HG03139 (cell line): ENCODE measurements around the gene KRTAP10-5.
"Not testable (repeated sequence)": the region's sequence is repeated elsewhere in the genome, so short reads cannot be mapped to it uniquely, and the experiment has no call there.

Source experiments
- ATAC-seq: cut with Tn5 transposase; IDR thresholded peaks from one replicate; pipeline ENCODE4 v1.9.1; 2021; ENCODE audit not compliant: unreplicated experiment

The KRTAP10-5 gene

DNA sequence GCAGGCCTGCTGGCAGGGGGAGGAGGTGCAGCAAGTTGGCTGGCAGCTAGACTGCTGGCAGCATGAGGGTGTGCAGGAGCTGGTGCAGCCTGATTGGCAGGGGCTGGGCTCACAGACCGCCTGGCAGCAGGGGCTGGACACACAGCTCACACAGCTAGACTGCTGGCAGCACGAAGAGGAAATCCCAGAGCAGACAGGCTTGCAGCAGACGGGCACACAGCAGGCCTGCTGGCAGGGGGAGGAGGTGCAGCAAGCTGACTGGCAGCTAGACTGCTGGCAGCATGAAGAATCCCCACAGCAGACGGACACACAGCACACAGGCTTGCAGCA lies 11.4 kb upstream of the KRTAP10-5 start:
- ATAC-seq = not testable (repeated sequence)

DNA sequence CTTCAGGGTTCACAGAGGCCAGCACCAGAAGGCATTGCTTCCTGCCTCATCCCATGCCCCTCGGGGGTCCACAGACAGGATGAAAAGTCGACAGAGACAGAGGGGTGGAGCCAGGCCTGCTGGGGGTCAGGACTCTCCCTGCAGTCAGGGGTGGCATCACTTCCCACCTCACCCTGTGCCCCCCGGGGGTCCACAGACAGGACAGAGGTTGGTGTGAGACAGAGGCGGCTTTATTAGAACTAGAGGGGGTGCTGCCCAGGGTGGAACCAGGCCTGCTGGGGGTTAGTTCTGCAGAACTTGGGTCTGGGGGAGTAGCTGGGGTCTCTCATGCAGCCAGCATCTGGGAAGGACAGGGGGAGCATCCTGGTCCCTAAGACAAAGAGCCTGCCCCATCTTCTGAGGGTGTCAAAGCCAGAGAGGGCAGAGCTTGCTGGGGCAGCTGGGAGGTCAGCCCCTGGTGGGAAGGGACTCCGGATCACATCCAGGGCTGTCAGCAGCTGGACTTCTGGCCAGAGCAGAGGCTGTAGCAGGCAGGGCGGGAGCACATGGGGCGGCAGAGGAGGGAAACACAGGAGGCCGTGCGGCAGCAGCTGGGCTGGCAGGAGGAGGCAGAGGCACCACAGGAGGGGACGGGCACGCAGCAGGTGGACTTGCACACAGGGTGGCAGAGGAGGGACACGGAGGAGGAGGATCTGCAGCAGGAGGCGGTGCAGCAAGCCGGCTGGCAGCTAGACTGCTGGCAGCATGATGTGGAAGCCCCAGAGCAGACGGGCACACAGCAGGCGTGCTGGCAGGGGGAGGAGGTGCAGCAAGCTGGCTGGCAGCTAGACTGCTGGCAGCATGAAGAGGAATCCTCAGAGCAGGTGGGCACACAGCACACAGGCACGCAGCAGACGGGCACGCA lies 10.7 kb upstream of the KRTAP10-5 start:
- not testable (repeated sequence) for ATAC-seq

GRCh38 chr21:44590311-44590721 lies 9.9 kb upstream of the KRTAP10-5 start:
- ATAC-seq = no peak

DNA sequence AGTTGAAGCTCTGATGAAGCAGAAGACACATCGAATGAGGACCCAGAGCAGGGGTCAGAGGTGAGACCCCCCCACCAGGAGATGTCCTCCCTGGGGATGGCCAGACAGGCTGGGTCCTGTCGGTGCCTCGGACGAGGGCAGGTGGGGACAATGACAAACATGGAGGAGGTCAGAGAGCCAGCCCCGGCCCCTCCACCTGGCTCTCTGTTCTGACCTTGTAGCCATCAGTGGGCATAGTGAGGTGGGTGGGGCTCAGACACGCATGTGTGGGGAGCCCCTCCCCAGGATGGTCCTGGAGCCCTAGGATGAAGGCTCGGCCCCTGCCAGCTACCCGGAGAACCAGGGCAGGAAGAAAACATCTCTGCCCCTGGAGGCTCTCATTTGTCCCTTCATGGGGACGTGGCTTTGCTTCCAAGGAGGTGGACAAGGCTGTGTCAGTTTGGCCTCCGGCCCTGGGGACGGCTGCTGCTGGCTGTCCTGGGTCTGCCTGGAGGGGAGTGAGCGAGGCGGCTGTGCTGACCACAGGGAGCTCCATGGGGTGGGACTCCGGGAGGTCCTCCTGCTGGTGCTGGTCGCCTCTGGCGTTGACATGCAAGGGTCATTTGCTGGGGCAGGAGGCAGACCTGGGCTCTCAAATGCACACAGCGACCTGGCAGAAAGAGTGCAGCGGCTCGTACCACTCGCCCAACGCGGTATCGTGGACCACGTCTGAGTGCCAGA lies 9.3 kb upstream of the KRTAP10-5 start:
- ATAC-seq = no peak

DNA sequence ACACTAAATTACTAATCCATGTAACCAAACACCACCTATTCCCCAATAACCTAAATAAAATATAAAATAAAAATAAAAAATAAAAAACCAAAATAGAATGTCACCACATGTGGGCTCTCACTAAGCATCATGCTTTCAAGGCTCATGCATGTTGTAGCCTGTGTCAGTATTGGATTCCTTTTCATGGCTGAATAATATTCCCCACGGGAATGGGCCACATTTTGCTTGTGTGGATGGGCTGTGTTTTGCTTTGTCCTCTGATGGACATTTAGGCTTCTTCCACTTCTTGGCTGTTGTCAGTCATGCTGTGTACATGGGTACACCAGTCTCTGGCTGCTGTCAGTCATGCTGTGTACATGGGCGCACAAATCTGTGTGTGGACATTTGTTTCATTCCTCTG lies 8.7 kb upstream of the KRTAP10-5 start:
- no peak for ATAC-seq

GRCh38 chr21:44585892-44586291 lies 5.5 kb upstream of the KRTAP10-5 start:
- no peak for ATAC-seq

DNA sequence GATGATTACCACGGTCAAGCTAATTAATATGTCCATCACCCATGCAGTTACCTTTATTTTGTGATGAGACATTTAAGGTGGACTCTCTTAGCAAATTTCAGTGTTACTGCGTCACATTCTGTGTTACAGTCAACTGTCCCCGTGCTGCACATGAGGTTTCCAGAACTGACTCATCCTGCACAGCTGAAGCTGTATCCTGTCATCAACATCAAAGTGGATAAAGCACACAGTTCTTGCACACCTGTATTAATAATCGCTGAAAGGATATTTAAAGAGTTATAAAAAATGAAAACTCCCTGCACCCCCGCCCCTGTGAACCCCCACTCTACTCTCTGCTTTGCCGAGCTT lies 3.4 kb upstream of the KRTAP10-5 start:
- no peak for ATAC-seq

- ATAC-seq = no peak
These were observed 2.8 kb upstream of the KRTAP10-5 start for GRCh38 chr21:44583089-44583799.

DNA sequence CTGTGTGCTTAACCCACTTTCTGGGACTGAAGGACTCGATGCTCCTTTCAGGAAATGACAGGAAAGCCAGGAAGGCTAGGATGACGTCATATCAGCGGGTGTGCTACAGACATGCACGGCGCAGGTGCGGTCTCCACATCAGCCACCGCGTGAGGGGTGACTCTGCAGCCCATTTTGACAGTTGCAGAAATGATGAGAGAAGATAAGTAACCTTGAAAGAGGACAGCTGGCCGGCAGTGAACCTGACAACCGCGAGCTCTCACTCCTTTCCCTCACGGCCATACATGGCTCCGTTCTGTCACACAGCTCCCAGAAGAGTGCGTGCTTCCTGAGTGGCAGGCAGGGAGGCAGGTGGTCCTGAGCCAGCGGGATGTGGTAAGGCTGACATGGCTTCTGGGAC lies 1.7 kb upstream of the KRTAP10-5 start:
- no peak for ATAC-seq

DNA sequence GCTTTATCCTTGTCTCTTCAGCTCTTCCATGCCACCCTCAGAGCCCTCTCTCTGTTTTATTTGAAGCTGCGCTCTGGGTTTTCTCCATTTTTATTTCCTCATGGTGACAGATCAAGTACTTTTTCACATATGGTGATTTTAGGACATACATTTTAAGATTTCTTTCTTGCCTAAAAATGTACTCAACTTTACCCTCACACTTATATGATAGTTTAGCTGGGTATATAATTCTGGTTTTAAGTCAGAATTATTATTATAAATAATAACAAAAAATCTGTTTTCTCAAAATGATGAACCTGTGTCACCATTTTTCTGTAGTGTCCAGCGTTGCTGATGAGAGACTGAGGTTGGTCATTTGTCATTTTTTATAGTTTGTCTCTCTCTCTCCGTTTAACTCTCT lies 754 bp upstream of the KRTAP10-5 start:
- no peak for ATAC-seq

DNA sequence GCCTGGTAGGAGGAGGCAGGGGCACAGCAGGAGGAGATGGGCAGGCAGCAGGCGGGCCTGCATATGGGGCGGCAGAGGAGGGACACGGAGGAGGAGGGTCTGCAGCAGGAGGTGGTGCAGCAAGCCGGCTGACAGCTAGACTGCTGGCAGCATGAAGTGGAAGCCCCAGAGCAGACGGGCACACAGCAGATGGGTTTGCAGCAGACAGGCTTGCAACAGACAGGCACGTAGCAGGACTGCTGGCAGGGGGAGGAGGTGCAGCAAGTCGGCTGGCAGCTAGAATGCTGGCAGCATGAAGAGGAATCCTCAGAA lies 615 bp downstream of the KRTAP10-5 start:
- no peak for ATAC-seq

DNA sequence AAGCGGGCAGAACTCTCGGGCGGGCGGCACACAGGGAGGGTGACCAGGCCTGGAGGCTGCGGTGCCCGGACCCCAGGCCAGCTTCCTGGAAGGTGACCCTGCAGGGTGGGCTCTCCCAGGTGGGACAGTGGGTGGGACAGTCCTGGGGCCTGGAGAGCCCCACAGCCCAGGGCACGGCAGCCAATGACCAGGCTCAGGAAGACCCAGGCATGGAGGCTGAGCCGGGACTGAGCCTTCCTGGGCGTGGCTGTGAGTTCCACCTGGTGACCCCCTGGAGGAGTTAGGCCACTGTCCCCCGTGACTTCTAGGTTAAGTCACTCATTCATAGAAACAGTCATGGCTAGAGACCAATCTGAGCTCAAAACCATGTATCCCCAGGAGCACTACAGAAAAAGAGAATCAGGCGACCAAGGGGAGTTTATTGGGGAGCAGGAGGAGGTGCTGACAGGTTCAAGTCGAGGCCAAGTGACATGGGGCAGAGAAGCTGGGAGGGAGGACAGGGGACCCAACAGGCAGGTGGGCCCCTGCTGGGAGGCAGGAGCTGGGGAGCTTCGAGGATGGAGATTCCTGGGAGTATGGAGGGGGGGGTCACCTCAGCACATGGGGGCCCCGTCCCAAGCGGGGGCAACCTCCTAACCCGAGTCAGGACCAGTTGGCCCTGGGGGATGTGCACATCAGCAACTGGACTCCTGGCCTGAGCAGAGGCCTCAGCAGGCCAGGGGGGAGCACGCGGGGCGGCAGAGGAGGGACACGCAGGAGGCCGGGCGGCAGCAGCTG lies 1.2 kb downstream of the KRTAP10-5 start:
- no peak for ATAC-seq

DNA sequence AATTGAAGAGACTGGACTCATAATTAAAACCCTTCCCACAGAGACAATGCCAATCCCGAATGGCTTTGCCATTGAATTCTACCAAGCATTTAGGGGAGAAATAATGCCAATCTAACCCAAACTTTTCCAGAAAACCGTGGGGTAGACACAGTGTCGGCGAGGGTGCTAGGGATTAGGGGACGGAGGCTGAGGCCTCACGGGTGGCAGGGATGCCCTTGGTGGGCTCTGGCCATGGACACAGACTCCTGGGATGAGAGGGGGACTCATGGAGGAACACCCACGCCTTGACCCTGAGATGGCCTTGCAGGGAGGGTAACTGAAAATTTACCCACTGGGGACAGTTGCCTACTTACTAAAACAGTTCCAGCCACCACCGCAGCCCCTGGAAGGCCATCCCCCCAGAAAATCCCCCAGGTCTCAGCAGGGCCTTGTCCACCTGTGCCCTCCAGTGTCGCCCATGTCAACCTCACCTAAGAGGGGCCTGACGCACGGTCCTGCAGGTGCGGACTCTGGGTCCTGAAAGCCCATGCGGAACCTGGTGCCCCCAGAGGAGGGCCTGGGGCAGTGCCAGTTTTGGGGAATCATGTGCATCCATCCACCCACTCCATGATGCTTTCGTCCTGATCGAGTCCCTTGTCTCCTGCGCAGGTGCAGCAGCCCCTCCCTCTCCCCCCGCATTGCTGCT lies 1.9 kb downstream of the KRTAP10-5 start:
- ATAC-seq = no peak

DNA sequence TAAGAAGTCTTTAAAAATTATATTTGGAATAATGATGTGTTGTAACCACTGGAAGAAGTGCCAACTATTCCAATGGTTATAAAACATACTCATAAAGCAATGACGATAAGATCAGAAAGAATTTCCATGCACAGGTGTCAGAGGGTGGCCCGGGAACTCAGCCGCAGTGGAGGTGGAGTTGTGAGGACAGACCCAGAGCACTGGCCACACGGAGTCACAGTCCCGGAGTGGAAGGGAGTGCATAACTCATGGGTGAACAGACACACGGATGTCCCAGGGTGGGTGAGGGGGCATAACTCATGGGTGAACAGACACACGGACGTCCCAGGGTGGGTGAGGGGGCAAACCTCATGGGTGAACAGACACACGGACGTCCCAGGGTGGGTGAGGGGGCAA lies 4.4 kb downstream of the KRTAP10-5 start:
- no peak for ATAC-seq

- no peak for ATAC-seq
These were observed 4.9 kb downstream of the KRTAP10-5 start for GRCh38 chr21:44575307-44576024.

- ATAC-seq = no peak
These were observed 5.7 kb downstream of the KRTAP10-5 start for GRCh38 chr21:44574457-44575306.

DNA sequence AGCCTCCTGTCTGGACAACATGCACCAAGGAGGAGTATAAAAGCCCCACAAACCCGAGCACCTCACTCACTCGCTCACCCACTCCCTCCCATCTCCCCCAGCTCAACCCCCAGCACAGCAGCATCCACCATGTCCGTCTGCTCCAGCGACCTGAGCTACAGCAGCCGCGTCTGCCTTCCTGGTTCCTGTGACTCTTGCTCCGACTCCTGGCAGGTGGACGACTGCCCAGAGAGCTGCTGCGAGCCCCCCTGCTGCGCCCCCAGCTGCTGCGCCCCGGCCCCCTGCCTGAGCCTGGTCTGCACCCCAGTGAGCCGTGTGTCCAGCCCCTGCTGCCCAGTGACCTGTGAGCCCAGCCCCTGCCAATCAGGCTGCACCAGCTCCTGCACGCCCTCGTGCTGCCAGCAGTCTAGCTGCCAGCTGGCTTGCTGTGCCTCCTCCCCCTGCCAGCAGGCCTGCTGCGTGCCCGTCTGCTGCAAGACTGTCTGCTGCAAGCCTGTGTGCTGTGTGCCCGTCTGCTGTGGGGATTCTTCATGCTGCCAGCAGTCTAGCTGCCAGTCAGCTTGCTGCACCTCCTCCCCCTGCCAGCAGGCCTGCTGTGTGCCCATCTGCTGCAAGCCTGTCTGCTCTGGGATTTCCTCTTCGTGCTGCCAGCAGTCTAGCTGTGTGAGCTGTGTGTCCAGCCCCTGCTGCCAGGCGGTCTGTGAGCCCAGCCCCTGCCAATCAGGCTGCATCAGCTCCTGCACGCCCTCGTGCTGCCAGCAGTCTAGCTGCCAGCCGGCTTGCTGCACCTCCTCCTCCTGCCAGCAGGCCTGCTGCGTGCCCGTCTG lies 6.6 kb downstream of the KRTAP10-5 start, which contains the start of gene KRTAP10-4:
TSS of gene KRTAP10-4 (plus strand) at position 100 of the 827 bp plus-strand sequence. CDS start at position 130, 30 bp downstream.
- not testable (repeated sequence) for ATAC-seq

- ATAC-seq = no peak
These were observed 7.3 kb downstream of the KRTAP10-5 start for GRCh38 chr21:44572959-44573583.
